ENCODE measurements around the gene TPSAB1.

The TPSAB1 gene

GRCh38 chr16:1209081-1209480 is 31.4 kb upstream of the TPSAB1 start:
- in situ Hi-C loops (cut with MboI; ENCODE audit: low sequenced_read_pairs) = no loop called here

GRCh38 chr16:1210461-1210860 is 30.0 kb upstream of the TPSAB1 start:
- in situ Hi-C loops (cut with MboI; ENCODE audit: low sequenced_read_pairs) = no loop called here

- in situ Hi-C loops (cut with MboI; ENCODE audit: low sequenced_read_pairs) = no loop called here
Measured at GRCh38 chr16:1211451-1212268, 28.8 kb upstream of the TPSAB1 start.

- in situ Hi-C loops (cut with MboI; ENCODE audit: low sequenced_read_pairs) = no loop called here
Measured at GRCh38 chr16:1212616-1213194, 27.8 kb upstream of the TPSAB1 start.

GRCh38 chr16:1213231-1213630 is 27.3 kb upstream of the TPSAB1 start:
- in situ Hi-C loops (cut with MboI; ENCODE audit: low sequenced_read_pairs) = no loop called here

DNA sequence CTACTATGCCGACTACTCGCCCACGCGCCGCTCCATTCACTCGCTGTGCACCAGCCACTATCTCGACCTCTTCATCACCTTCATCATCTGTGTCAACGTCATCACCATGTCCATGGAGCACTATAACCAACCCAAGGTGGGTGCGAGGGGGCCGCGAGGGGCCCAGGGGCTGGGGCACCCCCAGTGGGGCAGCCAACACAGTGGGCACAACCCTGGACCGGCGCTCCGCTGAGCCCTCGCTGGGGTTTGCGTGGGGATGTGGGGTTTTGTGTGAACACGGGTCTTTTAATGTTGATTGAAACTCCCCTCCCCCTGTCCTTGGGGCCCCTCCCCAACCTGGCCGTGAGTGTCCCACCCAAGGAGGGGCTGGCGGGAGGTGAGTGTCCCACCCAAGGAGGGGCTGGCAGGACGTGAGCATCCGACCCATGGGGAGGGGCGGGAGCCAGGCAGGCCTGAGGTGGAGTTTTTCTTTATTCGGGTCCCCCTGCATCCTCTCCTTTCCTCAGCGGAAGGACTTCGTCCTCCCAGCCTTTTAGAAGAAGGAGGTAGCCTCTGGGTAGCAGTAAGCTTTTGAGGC is 26.6 kb upstream of the TPSAB1 start:
- in situ Hi-C loops (cut with MboI; ENCODE audit: low sequenced_read_pairs) = no loop called here

- in situ Hi-C loops (cut with MboI; ENCODE audit: low sequenced_read_pairs) = no loop called here
Measured at GRCh38 chr16:1214719-1215118, 25.8 kb upstream of the TPSAB1 start.

DNA sequence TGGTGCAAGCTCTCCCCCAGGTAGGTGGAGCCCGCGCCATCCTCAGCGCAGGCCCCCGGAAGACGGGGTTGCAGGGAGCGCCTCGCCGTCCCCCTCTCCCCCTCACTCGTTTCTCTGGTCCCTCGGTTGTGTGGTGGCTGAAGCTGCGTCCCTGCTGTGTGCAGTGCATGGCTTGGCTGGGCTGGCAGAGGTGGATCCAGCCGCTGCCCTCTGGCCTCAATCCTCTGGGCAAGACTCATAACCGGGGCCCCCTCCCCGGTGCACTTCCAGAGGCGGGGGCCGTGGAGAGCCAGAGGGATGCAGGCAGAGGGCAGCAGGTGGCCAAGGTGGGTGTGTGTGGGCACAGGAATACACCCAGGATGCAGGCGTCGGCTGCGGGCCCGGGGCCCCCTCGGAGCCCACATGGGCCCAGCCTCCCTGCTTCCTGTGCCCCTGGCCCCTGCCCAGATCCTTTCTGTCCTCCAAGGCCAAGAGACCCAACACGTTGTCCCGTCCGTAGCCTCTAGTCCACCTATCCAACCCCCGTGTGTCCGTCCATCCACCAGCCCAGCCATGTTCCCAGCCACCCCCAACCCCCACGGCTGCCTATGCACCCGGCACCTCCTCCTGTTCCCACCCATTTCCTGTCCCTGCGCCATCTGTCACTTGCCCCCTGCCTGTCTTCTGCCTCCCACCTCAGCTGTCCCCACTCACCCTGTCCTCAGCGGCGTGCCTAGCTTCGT is 24.8 kb upstream of the TPSAB1 start:
- in situ Hi-C loops (cut with MboI; ENCODE audit: low sequenced_read_pairs) = no loop called here

DNA sequence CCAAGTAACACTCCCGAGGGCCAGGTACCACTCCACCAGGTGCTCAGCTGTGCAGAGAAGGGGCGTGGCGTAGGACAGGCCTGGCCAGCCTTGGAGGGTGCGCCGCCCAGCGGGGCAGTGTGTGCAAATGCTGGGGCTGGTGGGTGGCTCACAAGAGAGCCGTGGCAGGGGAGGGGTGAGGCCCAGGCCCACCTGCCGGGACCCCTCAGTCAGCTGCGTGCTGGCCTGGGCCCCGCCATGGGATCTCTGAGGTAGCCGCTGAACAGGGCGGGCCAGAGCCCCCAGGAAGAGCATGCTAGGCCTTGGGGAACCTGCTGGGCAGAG is 24.2 kb upstream of the TPSAB1 start:
- in situ Hi-C loops (cut with MboI; ENCODE audit: low sequenced_read_pairs) = no loop called here

DNA sequence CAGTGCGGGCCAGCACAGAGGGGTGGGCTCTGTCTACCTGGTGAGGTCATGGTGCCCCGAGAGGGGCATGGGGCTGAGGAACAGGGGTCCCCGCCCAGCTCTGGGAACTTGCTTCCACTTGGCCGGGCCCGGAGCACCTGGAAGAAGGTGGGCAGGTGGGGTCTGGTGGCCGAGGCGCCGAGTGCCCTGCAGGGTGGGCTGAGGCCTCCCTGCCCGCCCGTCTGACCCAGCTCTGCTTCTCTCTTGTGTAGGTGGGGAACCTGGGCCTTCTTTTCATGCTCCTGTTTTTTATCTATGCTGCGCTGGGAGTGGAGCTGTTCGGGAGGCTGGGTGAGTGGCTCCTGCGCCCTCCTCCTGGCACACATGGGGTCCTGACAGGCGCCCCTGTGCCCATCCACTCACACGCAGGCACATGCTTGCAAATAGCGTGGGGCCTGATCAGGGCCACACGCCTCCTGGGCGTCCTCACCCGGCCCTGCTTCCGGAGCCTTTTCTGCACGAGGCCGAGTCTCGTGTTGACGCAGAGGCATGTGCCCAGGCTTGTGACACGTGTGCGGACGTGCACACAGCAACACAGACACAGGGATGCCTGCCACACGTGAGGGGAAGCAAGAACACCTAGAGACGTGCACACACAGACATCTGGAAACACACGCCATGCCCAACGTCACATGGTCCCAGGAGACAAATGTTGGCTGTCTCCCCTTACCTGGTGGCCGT is 23.7 kb upstream of the TPSAB1 start:
- in situ Hi-C loops (cut with MboI; ENCODE audit: low sequenced_read_pairs) = no loop called here

DNA sequence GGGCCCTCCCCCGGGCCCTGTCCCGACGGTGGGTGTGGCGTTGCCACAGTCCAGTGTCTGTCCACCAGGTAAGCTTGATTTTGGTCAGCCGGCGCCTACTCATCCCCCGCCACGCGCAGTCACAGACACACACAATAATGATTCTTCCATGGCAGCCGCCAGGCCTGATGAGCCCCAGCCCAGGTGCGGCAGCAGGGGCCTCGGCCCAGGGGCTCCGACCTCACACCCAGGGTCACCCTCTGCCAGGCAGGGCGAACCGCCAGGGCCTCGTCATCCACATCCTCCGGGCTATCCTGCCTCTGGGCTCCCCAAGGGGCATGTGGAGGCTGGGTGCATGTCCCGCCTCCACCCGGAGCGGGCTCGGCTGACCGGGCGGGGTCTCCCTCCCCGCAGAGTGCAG is 23.0 kb upstream of the TPSAB1 start:
- in situ Hi-C loops (cut with MboI; ENCODE audit: low sequenced_read_pairs) = no loop called here

GRCh38 chr16:1218061-1218929 is 22.2 kb upstream of the TPSAB1 start:
- in situ Hi-C loops (cut with MboI; ENCODE audit: low sequenced_read_pairs) = no loop called here

- in situ Hi-C loops (cut with MboI; ENCODE audit: low sequenced_read_pairs) = no loop called here
Measured at GRCh38 chr16:1218930-1219611, 21.4 kb upstream of the TPSAB1 start.

DNA sequence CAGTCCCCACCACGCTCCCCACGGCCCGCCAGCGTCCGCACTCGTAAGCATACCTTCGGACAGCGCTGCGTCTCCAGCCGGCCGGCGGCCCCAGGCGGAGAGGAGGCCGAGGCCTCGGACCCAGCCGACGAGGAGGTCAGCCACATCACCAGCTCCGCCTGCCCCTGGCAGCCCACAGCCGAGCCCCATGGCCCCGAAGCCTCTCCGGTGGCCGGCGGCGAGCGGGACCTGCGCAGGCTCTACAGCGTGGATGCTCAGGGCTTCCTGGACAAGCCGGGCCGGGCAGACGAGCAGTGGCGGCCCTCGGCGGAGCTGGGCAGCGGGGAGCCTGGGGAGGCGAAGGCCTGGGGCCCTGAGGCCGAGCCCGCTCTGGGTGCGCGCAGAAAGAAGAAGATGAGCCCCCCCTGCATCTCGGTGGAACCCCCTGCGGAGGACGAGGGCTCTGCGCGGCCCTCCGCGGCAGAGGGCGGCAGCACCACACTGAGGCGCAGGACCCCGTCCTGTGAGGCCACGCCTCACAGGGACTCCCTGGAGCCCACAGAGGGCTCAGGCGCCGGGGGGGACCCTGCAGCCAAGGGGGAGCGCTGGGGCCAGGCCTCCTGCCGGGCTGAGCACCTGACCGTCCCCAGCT is 20.3 kb upstream of the TPSAB1 start:
- in situ Hi-C loops (cut with MboI; ENCODE audit: low sequenced_read_pairs) = no loop called here

GRCh38 chr16:1220841-1221627 is 19.5 kb upstream of the TPSAB1 start:
- in situ Hi-C loops (cut with MboI; ENCODE audit: low sequenced_read_pairs) = no loop called here

- in situ Hi-C loops (cut with MboI; ENCODE audit: low sequenced_read_pairs) = no loop called here
Measured at GRCh38 chr16:1221628-1222552, 18.6 kb upstream of the TPSAB1 start.
